KOPT-K1 (cell line): ENCODE measurements around the gene IFNA14.
"Not testable (repeated sequence)": the region's sequence is repeated elsewhere in the genome, so short reads cannot be mapped to it uniquely, and the experiment has no call there.

ENCODE experiments used
- H3K27ac ChIP-seq: fragments of 200-600 bp; sonication (generic); 2 replicates; pipeline ENCODE4 v1.5.1; 2016; ENCODE audit warnings: antibody characterized with exemption, mild to moderate bottlenecking, low read depth, low read length; ENCODE audit not compliant: poor library complexity, severe bottlenecking
- H3K36me3 ChIP-seq: fragments of 200-600 bp; sonication (generic); 2 replicates; pipeline ENCODE4 v1.5.1; 2017; ENCODE audit warnings: antibody characterized with exemption, mild to moderate bottlenecking, low read length, moderate library complexity; ENCODE audit not compliant: insufficient read depth
- H3K9me3 ChIP-seq: fragments of 200-600 bp; sonication (generic); 2 replicates; pipeline ENCODE4 v1.5.1; 2017; ENCODE audit warnings: antibody characterized with exemption, low read length, mild to moderate bottlenecking; ENCODE audit not compliant: insufficient read depth, poor library complexity, severe bottlenecking

IFNA14 gene

DNA sequence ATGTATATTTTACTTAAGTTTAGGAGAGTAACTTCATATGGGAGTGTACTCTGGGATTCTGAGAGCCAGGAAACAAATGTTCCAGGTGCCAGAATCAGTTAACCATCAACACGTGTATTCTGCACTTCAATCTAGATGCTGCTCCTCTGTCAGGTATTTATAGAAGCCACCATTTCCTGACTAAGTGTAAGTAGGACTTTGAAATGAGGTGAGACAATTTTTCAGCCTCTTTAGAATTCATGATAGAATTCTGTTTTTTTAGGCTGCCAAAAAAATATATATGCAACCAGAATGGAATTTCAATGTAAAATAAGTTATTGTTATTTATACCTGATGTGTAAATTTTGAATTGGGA is 3.5 kb downstream of the IFNA14 start:
- H3K9me3 ChIP-seq, result not testable (repeated sequence)

GRCh38 chr9:21235468-21236359 is 4.1 kb downstream of the IFNA14 start:
- H3K27ac ChIP-seq, H3K36me3 ChIP-seq, H3K9me3 ChIP-seq: not testable (repeated sequence)

More for the DNA sequence above, 3.5 kb downstream of the IFNA14 start:
- not testable (repeated sequence) for H3K27ac ChIP-seq, H3K36me3 ChIP-seq

- Histone ChIP-seq H3K9me3 (no peaks in the 10 kb centered on the region), H3K36me3 (no peaks in the 10 kb centered on the region), H3K27ac (no peak overlapping the region)
Measured at GRCh38 chr9:21234153-21234687, 5.6 kb downstream of the IFNA14 start.

GRCh38 chr9:21233258-21233657 is 6.5 kb downstream of the IFNA14 start:
- no peak overlapping the region for H3K27ac ChIP-seq
- H3K36me3 ChIP-seq, result no peaks in the 10 kb centered on the region
- no peaks in the 10 kb centered on the region for H3K9me3 ChIP-seq

- no peaks in the 10 kb centered on the region for H3K9me3 ChIP-seq
- no peaks in the 10 kb centered on the region for H3K36me3 ChIP-seq
- H3K27ac ChIP-seq, result no peak within 1 kb of the TSS
Measured at GRCh38 chr9:21228122-21228521, 11.7 kb downstream of the IFNA14 start, which contains the start of gene IFNA17. IFNA17 (minus strand) TSS chr9:21228222; CDS start chr9:21228173, 49 bp downstream.

DNA sequence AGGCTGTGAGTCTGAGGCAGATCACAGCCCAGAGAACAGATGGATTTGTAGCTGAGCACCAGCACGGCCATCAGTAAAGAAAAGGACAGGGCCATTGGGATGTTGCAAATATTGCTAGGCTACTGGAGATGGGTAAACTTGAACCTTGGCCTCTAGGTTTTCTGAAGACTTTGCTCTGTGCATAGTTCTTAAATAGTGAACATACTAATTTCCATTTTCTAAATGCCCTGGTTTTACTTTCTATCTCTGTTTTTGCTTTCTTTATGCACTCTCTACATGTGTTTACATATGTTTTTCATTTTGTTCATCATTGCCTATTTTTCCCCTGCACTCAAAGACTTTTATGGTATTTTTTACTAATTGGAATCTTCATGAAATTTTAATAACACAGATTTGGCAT is 22.6 kb downstream of the IFNA14 start, which contains the start of gene IFNA16:
IFNA16 (minus strand) TSS at position 101 of the 400 bp plus-strand sequence; CDS start at position 95, 6 bp downstream.
- H3K27ac ChIP-seq, H3K9me3 ChIP-seq, H3K36me3 ChIP-seq: not testable (repeated sequence)

DNA sequence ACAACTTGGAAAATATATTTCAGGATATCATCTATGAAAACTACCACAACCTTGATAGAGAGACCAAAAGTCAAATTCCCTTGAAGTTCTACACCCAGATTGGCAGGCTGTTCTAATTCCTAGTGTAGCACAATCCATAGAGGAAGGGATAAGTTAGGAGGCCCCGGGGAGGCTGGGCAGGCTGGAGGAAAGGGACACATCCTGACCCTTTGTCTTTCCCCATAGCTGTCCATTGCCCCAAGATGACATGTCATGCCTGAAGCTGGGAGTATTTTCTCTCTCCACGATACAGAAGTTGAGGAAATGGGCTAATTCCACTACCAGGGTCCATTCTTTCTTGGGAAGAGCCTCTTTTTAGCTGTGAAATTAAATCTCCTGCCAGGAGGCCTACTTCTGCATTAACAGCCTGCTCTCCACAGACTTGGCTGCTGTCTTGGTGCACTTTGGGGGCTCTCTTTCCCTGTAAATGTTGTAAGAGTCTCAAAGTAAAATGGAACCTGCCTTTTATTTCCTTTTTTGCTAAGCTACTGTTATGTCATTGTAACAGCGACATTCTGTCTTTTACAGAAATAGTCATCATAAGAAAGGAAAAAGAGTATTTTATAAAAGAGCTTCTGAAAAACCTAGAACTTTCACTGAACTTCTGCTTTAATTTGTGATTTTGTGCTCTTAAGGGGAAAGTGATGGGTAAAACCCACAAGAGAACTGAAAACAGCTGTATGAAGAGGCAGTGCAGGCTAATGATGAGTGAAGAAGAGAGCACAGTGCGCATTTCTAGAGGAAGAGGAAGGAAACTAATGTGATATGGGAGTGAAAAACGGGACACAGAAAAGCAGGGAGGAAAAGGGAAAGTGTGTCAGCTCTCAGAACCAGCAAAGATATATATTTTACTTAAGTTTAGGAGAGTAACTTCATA is 26.1 kb downstream of the IFNA14 start:
- H3K9me3 ChIP-seq, H3K27ac ChIP-seq, H3K36me3 ChIP-seq: not testable (repeated sequence)

GRCh38 chr9:21212160-21212559 is 27.6 kb downstream of the IFNA14 start:
- H3K27ac ChIP-seq, H3K36me3 ChIP-seq, H3K9me3 ChIP-seq: not testable (repeated sequence)

DNA sequence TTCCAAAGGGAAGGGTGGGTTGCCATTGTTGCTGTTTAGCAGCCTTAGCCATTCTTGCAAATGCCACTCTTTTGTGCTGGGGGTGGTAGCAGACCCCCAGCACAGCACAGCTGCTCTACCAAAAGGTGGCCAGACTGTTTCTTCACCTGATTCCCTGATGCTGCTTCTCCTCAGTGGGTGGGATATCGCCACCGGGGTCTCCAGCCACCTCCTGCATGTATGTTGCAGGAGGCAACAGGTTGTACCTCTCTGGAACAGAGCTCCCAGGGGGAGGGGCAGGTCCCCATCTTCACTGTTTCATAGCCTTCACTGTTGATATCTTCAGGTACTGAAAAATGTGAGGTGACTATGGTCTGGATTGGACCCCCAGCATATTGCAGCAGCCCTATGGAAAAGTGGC is 29.0 kb downstream of the IFNA14 start:
- not testable (repeated sequence) for H3K36me3 ChIP-seq

GRCh38 chr9:21210311-21210710 is 29.5 kb downstream of the IFNA14 start:
- Histone ChIP-seq H3K27ac (no peak overlapping the region), H3K36me3 (no peaks in the 10 kb centered on the region), H3K9me3 (no peaks in the 10 kb centered on the region)

More for the DNA sequence above, 29.0 kb downstream of the IFNA14 start:
- H3K27ac ChIP-seq, H3K9me3 ChIP-seq: not testable (repeated sequence)

DNA sequence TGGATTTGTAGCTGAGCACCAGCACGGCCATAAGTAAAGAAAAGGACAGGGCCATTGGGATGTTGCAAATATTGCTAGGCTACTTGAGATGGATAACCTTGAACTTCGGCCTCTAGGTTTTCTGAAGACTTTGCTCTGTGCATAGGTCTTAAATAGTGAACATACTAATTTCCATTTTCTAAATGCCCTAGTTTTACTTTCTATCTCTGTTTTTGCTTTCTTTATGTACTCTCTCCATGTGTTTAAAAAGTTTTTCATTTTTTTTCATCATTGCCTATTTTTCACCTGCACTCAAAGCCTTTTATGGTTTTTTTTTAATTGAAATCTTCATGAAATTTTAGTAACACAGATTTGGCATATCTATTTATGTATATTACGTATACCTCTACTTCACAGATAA is 32.8 kb downstream of the IFNA14 start, which contains the start of gene IFNA10:
IFNA10 (minus strand) TSS at position 101 of the 400 bp plus-strand sequence; CDS start at position 55, 46 bp downstream.
- not testable (repeated sequence) for H3K36me3 ChIP-seq, H3K9me3 ChIP-seq, H3K27ac ChIP-seq

DNA sequence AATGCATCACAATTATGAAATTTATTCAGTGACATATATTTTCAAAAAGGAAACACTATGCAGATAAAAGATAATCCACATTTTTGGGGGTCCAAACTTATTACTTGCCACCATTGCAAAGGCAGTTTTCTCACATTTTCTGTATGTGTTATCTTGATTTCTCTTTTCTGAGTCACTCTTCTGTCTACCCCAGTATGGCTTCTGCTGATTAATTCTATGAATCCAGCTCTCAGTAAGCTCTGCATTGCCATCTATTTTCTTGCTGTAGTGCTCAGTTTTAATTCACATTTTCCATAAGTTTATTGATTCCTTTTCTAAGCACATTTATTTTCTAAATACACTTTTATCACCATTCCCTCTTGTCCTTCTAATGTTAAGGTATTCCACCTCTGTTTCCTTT is 34.6 kb downstream of the IFNA14 start:
- peaks cover 6% of the 10 kb centered on the region for H3K9me3 ChIP-seq
- H3K36me3 ChIP-seq, result no peaks in the 10 kb centered on the region
- H3K27ac ChIP-seq, result no peak overlapping the region

- H3K27ac ChIP-seq, H3K9me3 ChIP-seq, H3K36me3 ChIP-seq: not testable (repeated sequence)
Measured at GRCh38 chr9:21202105-21202504, 37.7 kb downstream of the IFNA14 start, which contains the start of gene IFNA7. IFNA7 (minus strand) TSS chr9:21202205; CDS start chr9:21202165, 40 bp downstream.

- H3K27ac ChIP-seq, H3K36me3 ChIP-seq, H3K9me3 ChIP-seq: not testable (repeated sequence)
Measured at GRCh38 chr9:21194867-21195776, 44.7 kb downstream of the IFNA14 start.
